H9 (cell line): Measurements from ENCODE around the gene ENPP4. TPM values are rescaled to one million over a fixed set of nuclear protein-coding genes. Genes with fewer than 3 reads are reported as not detected.

Experiments used
- DNase-seq: peaks from one replicate; pipeline ENCODE4 v3.0.0-alpha.2; 2017
- H2AFZ ChIP-seq: one replicate; pipeline ENCODE4 v1.6.1; 2013; ENCODE audit warnings: mild to moderate bottlenecking, low read length, control low read depth, moderate library complexity
- H2AK5ac ChIP-seq: 2 replicates; pipeline ENCODE4 v1.6.1; 2013; ENCODE audit warnings: low read length, control low read depth, mixed read lengths; ENCODE audit not compliant: insufficient read length
- H2BK120ac ChIP-seq: one replicate; pipeline ENCODE4 v1.6.1; 2013; ENCODE audit warnings: low read depth, mild to moderate bottlenecking, low read length, control low read depth, inconsistent platforms; ENCODE audit not compliant: poor library complexity, severe bottlenecking
- H2BK12ac ChIP-seq: 2 replicates; pipeline ENCODE4 v1.6.1; 2013; ENCODE audit warnings: low read length, control low read depth, mixed read lengths, low read depth; ENCODE audit not compliant: insufficient read length
- H2BK15ac ChIP-seq: 2 replicates; pipeline ENCODE4 v1.6.1; 2013; ENCODE audit warnings: low read depth, low read length, control low read depth
- H2BK20ac ChIP-seq: one replicate; pipeline ENCODE4 v1.6.1; 2013; ENCODE audit warnings: low read depth, mild to moderate bottlenecking, low read length, control low read depth, inconsistent platforms; ENCODE audit not compliant: poor library complexity, severe bottlenecking
- H2BK5ac ChIP-seq: 2 replicates; pipeline ENCODE4 v1.6.1; 2013; ENCODE audit warnings: low read length, control low read depth, mixed read lengths; ENCODE audit not compliant: insufficient read length
- H3K14ac ChIP-seq: 2 replicates; pipeline ENCODE4 v1.6.1; 2013; ENCODE audit warnings: low read length, control low read depth; ENCODE audit not compliant: insufficient read depth
- H3K18ac ChIP-seq: 2 replicates; pipeline ENCODE4 v1.6.1; 2013; ENCODE audit warnings: low read depth, mild to moderate bottlenecking, mixed read lengths, low read length, control low read depth; ENCODE audit not compliant: insufficient read length
- H3K23ac ChIP-seq: 2 replicates; pipeline ENCODE4 v1.6.1; 2013; ENCODE audit warnings: low read length, control low read depth, mixed read lengths, low read depth; ENCODE audit not compliant: insufficient read length
- H3K23me2 ChIP-seq: 2 replicates; pipeline ENCODE4 v1.6.1; 2013; ENCODE audit warnings: low read depth, mild to moderate bottlenecking, mixed read lengths, low read length, control low read depth; ENCODE audit not compliant: insufficient read length, poor library complexity, severe bottlenecking
- H3K27ac ChIP-seq: 2 replicates; pipeline ENCODE4 v1.5.1; 2013; ENCODE audit warnings: low read length, control low read depth, mixed read lengths, low read depth; ENCODE audit not compliant: insufficient read length
- H3K27me3 ChIP-seq: 2 replicates; pipeline ENCODE4 v1.6.1; 2013; ENCODE audit warnings: low read length, control low read depth, inconsistent platforms; ENCODE audit not compliant: insufficient read depth
- H3K4ac ChIP-seq: 2 replicates; pipeline ENCODE4 v1.6.1; 2013; ENCODE audit warnings: low read depth, mild to moderate bottlenecking, control low read depth, inconsistent platforms, low read length, moderate library complexity
- H3K4me1 ChIP-seq: 2 replicates; pipeline ENCODE4 v1.6.1; 2013; ENCODE audit warnings: low read length, control low read depth, inconsistent platforms; ENCODE audit not compliant: insufficient read depth
- H3K4me2 ChIP-seq: 2 replicates; pipeline ENCODE4 v1.6.1; 2013; ENCODE audit warnings: low read length, control low read depth, mixed read lengths; ENCODE audit not compliant: insufficient read length, insufficient read depth
- H3K56ac ChIP-seq: 2 replicates; pipeline ENCODE4 v1.6.1; 2013; ENCODE audit warnings: low read depth, mild to moderate bottlenecking, mixed read lengths, low read length, control low read depth; ENCODE audit not compliant: insufficient read length
- H3K79me1 ChIP-seq: 2 replicates; pipeline ENCODE4 v1.6.1; 2013; ENCODE audit warnings: low read depth, mild to moderate bottlenecking, moderate library complexity, low read length, control low read depth, inconsistent platforms; ENCODE audit not compliant: insufficient read depth, poor library complexity, severe bottlenecking
- H3K79me2 ChIP-seq: 2 replicates; pipeline ENCODE4 v1.6.1; 2013; ENCODE audit warnings: low read length, control low read depth, inconsistent platforms; ENCODE audit not compliant: insufficient read depth
- H3K9ac ChIP-seq: 2 replicates; pipeline ENCODE4 v1.6.1; 2013; ENCODE audit warnings: low read length, control low read depth, mixed read lengths; ENCODE audit not compliant: insufficient read length; ENCODE audit errors: extremely low read depth
- H3K9me3 ChIP-seq: one replicate; pipeline ENCODE4 v1.6.1; 2013; ENCODE audit warnings: low read depth, low read length, inconsistent platforms; ENCODE audit not compliant: control insufficient read depth
- H3T11ph ChIP-seq: one replicate; pipeline ENCODE4 v1.6.1; 2013; ENCODE audit warnings: mild to moderate bottlenecking, low read length, control low read depth, inconsistent platforms
- H4K20me1 ChIP-seq: one replicate; pipeline ENCODE4 v1.6.1; 2013; ENCODE audit not compliant: control insufficient read depth, insufficient read length, insufficient read depth
- H4K5ac ChIP-seq: 2 replicates; pipeline ENCODE4 v1.6.1; 2013; ENCODE audit warnings: low read depth, mild to moderate bottlenecking, mixed read lengths, low read length, control low read depth; ENCODE audit not compliant: insufficient read length
- H4K8ac ChIP-seq: replicated peaks from 2 replicates; pipeline ENCODE4 v1.6.1; 2013; ENCODE audit warnings: low read length, control low read depth, mixed read lengths, low read depth; ENCODE audit not compliant: insufficient read length
- H4K91ac ChIP-seq: 2 replicates; pipeline ENCODE4 v1.6.1; 2013; ENCODE audit warnings: low read depth, mild to moderate bottlenecking, moderate library complexity, mixed read lengths, low read length, control low read depth; ENCODE audit not compliant: insufficient read length
- H3K27ac Mint-ChIP-seq, 3 experiments: 2 replicates in 2 of 3; 3 replicates in 1 of 3; pipeline ENCODE4 v1.8.0; 2020 to 2021; ENCODE audit warnings: mixed read lengths in 3 of 3, mild to moderate bottlenecking in 1 of 3, moderate library complexity in 1 of 3
- H3K27me3 Mint-ChIP-seq: 2 replicates; pipeline ENCODE4 v1.8.0; 2021; ENCODE audit warnings: low read depth, mild to moderate bottlenecking, moderate library complexity, mixed read lengths
- H3K36me3 Mint-ChIP-seq, 3 experiments: 2 replicates in 2 of 3; 3 replicates in 1 of 3; pipeline ENCODE4 v1.8.0; 2020 to 2021; ENCODE audit warnings: low read depth in 3 of 3, mixed read lengths in 3 of 3; ENCODE audit not compliant: insufficient read depth in 1 of 3
- H3K4me1 Mint-ChIP-seq, 2 experiments: 2 replicates each; pipeline ENCODE4 v1.8.0; 2020; ENCODE audit warnings: mixed read lengths in 2 of 2
- H3K4me3 Mint-ChIP-seq, 2 experiments: 2 replicates in 1 of 2; 3 replicates in 1 of 2; pipeline ENCODE4 v1.8.0; 2020 to 2021; ENCODE audit warnings: mild to moderate bottlenecking in 2 of 2, mixed read lengths in 2 of 2, moderate library complexity in 1 of 2
- H3K9me3 Mint-ChIP-seq, 2 experiments: 2 replicates in 1 of 2; 3 replicates in 1 of 2; pipeline ENCODE4 v1.8.0; 2020; ENCODE audit warnings: mild to moderate bottlenecking in 2 of 2, mixed read lengths in 2 of 2, moderate library complexity in 1 of 2
- WGBS: extraction: QIAGEN DNeasy Blood & Tissue Kit; methylation state at CpG from one replicate; pipeline ENCODE4 v1.1.7; 2013; ENCODE audit warnings: missing lambda C conversion rate, low lambda C conversion rate, mixed read lengths; ENCODE audit not compliant: insufficient read length; ENCODE audit errors: extremely low coverage; 5-methylcytosine and 5-hydroxymethylcytosine counted together
- total RNA-seq: library from RNA; stranded (reverse); gene quantifications from 2 replicates; pipeline ENCODE4 v1.2.1, GENCODE V29; 2021
- TF ChIP-seq, protein P1 (sequence below): fragments of 200-600 bp; sonication (generic); conservative IDR thresholded peaks from 3 replicates; pipeline ENCODE4 v1.8.0; 2021; ENCODE audit warnings: antibody characterized with exemption, mild to moderate bottlenecking

ENPP4 gene
- total RNA-seq, 1 experiment from 2014 or later, result 3.2 TPM

DNA sequence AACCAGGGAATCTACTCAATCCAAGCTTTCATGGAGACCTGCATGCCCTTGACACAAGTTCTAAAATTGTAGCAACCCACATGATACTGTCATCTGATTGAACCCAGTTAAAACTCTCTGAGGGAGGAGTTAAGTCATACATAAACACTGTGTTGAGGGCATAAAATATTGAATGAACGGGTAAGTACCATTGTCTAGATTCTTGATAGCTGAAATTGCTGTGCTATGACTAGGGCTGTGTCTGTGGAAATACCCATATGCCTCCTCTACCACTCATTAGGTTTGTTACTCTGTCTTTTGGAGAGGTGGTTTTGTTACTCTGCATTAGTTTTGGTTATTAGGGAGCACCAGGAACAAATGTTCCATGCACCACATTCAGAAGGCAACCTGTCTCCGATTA, 7.6 kb downstream of the ENPP4 start:
- Histone ChIP-seq H3K4ac (no peak overlapping the region), H2BK120ac (no peak overlapping the region), H2BK12ac (no peak overlapping the region), H3K4me1 (no peaks in the 10 kb centered on the region), H2AFZ (no peak overlapping the region), H3K56ac (no peak overlapping the region), H3K79me2 (no peaks in the 10 kb centered on the region), H3T11ph (no peak overlapping the region), H3K9me3 (no peaks in the 10 kb centered on the region), H3K79me1 (no peaks in the 10 kb centered on the region), H3K27me3 (no peaks in the 10 kb centered on the region), H3K14ac (no peak overlapping the region), H4K91ac (no peak overlapping the region), H2BK20ac (no peak overlapping the region), H4K20me1 (no peaks in the 10 kb centered on the region), H2AK5ac (no peak overlapping the region), H3K4me2 (no peak overlapping the region), H3K27ac (no peak overlapping the region), H4K8ac (no peak overlapping the region), H2BK15ac (no peak overlapping the region), H3K23ac (no peak overlapping the region), H2BK5ac (no peak overlapping the region), H3K23me2 (no peaks in the 10 kb centered on the region), H3K18ac (no peak overlapping the region), H3K9ac (no peak overlapping the region), H4K5ac (no peak overlapping the region)
- Mint-ChIP-seq H3K36me3 (no peaks in the 10 kb centered on the region), H3K27me3 (no peaks in the 10 kb centered on the region), H3K4me3 (no peak overlapping the region), H3K4me1 (peaks cover 9 to 10% of the 10 kb centered on the region in 2 experiments), H3K27ac (no peak overlapping the region), H3K9me3 (no peaks in the 10 kb centered on the region)
- TF ChIP-seq, protein P1, sequence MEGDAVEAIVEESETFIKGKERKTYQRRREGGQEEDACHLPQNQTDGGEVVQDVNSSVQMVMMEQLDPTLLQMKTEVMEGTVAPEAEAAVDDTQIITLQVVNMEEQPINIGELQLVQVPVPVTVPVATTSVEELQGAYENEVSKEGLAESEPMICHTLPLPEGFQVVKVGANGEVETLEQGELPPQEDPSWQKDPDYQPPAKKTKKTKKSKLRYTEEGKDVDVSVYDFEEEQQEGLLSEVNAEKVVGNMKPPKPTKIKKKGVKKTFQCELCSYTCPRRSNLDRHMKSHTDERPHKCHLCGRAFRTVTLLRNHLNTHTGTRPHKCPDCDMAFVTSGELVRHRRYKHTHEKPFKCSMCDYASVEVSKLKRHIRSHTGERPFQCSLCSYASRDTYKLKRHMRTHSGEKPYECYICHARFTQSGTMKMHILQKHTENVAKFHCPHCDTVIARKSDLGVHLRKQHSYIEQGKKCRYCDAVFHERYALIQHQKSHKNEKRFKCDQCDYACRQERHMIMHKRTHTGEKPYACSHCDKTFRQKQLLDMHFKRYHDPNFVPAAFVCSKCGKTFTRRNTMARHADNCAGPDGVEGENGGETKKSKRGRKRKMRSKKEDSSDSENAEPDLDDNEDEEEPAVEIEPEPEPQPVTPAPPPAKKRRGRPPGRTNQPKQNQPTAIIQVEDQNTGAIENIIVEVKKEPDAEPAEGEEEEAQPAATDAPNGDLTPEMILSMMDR, result no peak
- WGBS, result no CpG with 5 or more reads among the region's 2 CpGs
- no peak for DNase-seq
